WTC11 (cell line): ENCODE measurements around the gene IRAK4. TPM values are rescaled to one million over a fixed set of nuclear protein-coding genes. Genes with fewer than 3 reads are reported as not detected.

ENCODE experiments used
- ATAC-seq: fragments of 200-7000 bp; cut with Tn5 transposase; 2 replicates; pipeline ENCODE4 v1.10.0; 2021; ENCODE audit warnings: mild to moderate bottlenecking, moderate library complexity
- CTCF ChIA-PET: fragments of 300-600 bp; sonication (Branson Sonifier 250); formaldehyde crosslinking; loops from one replicate; lab custom pipeline; 2021; ENCODE audit warnings: antibody characterized with exemption; lab: Charles Lee
- POLR2A ChIA-PET: fragments of 350-600 bp; sonication (Branson Sonifier 250); formaldehyde crosslinking; loops from one replicate; lab custom pipeline; 2021; ENCODE audit warnings: antibody characterized with exemption; lab: Charles Lee
- DNase-seq: peaks from one replicate; pipeline ENCODE4 v3.0.0; 2021; ENCODE audit warnings: low spot score
- H3K27ac Mint-ChIP-seq: 2 replicates; pipeline ENCODE4 v1.8.0; 2021; ENCODE audit warnings: mixed read lengths
- H3K27me3 Mint-ChIP-seq: 2 replicates; pipeline ENCODE4 v1.8.0; 2021; ENCODE audit warnings: low read depth, mild to moderate bottlenecking, moderate library complexity, mixed read lengths
- H3K36me3 Mint-ChIP-seq: 2 replicates; pipeline ENCODE4 v1.8.0; 2021; ENCODE audit warnings: mixed read lengths
- H3K4me1 Mint-ChIP-seq: 2 replicates; pipeline ENCODE4 v1.8.0; 2022; ENCODE audit warnings: mixed read lengths
- H3K4me3 Mint-ChIP-seq: 2 replicates; pipeline ENCODE4 v1.8.0; 2021; ENCODE audit warnings: mild to moderate bottlenecking, moderate library complexity, mixed read lengths
- H3K9me3 Mint-ChIP-seq: 2 replicates; pipeline ENCODE4 v1.8.0; 2021; ENCODE audit warnings: mixed read lengths
- ARID4B ChIP-seq: sonication (generic); formaldehyde crosslinking; IDR thresholded peaks from 2 replicates; pipeline ENCODE4 v1.8.0; 2023; ENCODE audit warnings: missing genetic modification reagents, mild to moderate bottlenecking, borderline replicate concordance
- CBFB ChIP-seq: sonication (generic); formaldehyde crosslinking; IDR thresholded peaks from 2 replicates; pipeline ENCODE4 v1.8.1; 2022; ENCODE audit warnings: mild to moderate bottlenecking, low read depth, missing genetic modification reagents
- CREM ChIP-seq: sonication (generic); formaldehyde crosslinking; IDR thresholded peaks from 2 replicates; pipeline ENCODE4 v1.8.1; 2022; ENCODE audit warnings: mild to moderate bottlenecking, missing genetic modification reagents, moderate library complexity
- ERG ChIP-seq: fragments of 250-450 bp; sonication (Bioruptor Pico); IDR thresholded peaks from 2 replicates; pipeline ENCODE4 v1.8.0; 2021; ENCODE audit warnings: mild to moderate bottlenecking
- FOXJ3 ChIP-seq: sonication (generic); formaldehyde crosslinking; IDR thresholded peaks from 2 replicates; pipeline ENCODE4 v1.9.0; 2021; ENCODE audit warnings: missing genetic modification reagents, mild to moderate bottlenecking, borderline replicate concordance
- FOXP4 ChIP-seq: sonication (generic); formaldehyde crosslinking; IDR thresholded peaks from 2 replicates; pipeline ENCODE4 v1.8.0; 2022; ENCODE audit warnings: mild to moderate bottlenecking, missing genetic modification reagents
- GRHL2 ChIP-seq: fragments of 250-450 bp; sonication (Bioruptor Pico); IDR thresholded peaks from 2 replicates; pipeline ENCODE4 v1.8.0; 2022; ENCODE audit warnings: mild to moderate bottlenecking, moderate library complexity; ENCODE audit not compliant: insufficient replicate concordance, severe bottlenecking
- GTF2I ChIP-seq: fragments of 250-450 bp; sonication (Bioruptor Pico); conservative IDR thresholded peaks from 2 replicates; pipeline ENCODE4 v1.4.0; 2021; ENCODE audit warnings: mild to moderate bottlenecking
- HMGA2 ChIP-seq: fragments of 250-450 bp; sonication (Bioruptor Pico); IDR thresholded peaks from 2 replicates; pipeline ENCODE4 v1.4.0; 2021; ENCODE audit warnings: mild to moderate bottlenecking, moderate library complexity
- IRF1 ChIP-seq: sonication (generic); formaldehyde crosslinking; IDR thresholded peaks from 2 replicates; pipeline ENCODE4 v1.8.0; 2023; ENCODE audit warnings: missing genetic modification reagents
- MAX ChIP-seq: sonication (generic); formaldehyde crosslinking; IDR thresholded peaks from 2 replicates; pipeline ENCODE4 v1.8.0; 2022; ENCODE audit warnings: mild to moderate bottlenecking, missing genetic modification reagents
- NR1H2 ChIP-seq: sonication (generic); formaldehyde crosslinking; IDR thresholded peaks from 2 replicates; pipeline ENCODE4 v1.9.0; 2021; ENCODE audit warnings: mild to moderate bottlenecking, moderate library complexity, missing genetic modification reagents
- RELA ChIP-seq: sonication (generic); formaldehyde crosslinking; IDR thresholded peaks from 2 replicates; pipeline ENCODE4 v1.8.1; 2022; ENCODE audit warnings: missing genetic modification reagents, mild to moderate bottlenecking, borderline replicate concordance
- RORB ChIP-seq: fragments of 250-450 bp; sonication (Bioruptor Pico); IDR thresholded peaks from 2 replicates; pipeline ENCODE4 v1.9.0; 2021; ENCODE audit warnings: mild to moderate bottlenecking
- SMAD4 ChIP-seq: sonication (generic); formaldehyde crosslinking; IDR thresholded peaks from 2 replicates; pipeline ENCODE4 v1.8.0; 2022; ENCODE audit warnings: mild to moderate bottlenecking, missing genetic modification reagents
- SOX15 ChIP-seq: fragments of 250-450 bp; sonication (Bioruptor Pico); IDR thresholded peaks from 2 replicates; pipeline ENCODE4 v1.9.0; 2021; ENCODE audit warnings: mild to moderate bottlenecking
- ZBTB21 ChIP-seq: sonication (generic); formaldehyde crosslinking; IDR thresholded peaks from 2 replicates; pipeline ENCODE4 v1.8.1; 2023; ENCODE audit warnings: mild to moderate bottlenecking, missing genetic modification reagents, borderline replicate concordance
- ZMAT4 ChIP-seq: fragments of 250-450 bp; sonication (Bioruptor Pico); IDR thresholded peaks from 2 replicates; pipeline ENCODE4 v1.9.0; 2021; ENCODE audit warnings: mild to moderate bottlenecking
- ZNF232 ChIP-seq: sonication (generic); formaldehyde crosslinking; IDR thresholded peaks from 2 replicates; pipeline ENCODE4 v1.8.0; 2022; ENCODE audit warnings: mild to moderate bottlenecking, missing genetic modification reagents
- ZNF317 ChIP-seq: sonication (generic); formaldehyde crosslinking; IDR thresholded peaks from 2 replicates; pipeline ENCODE4 v1.8.1; 2023; ENCODE audit warnings: low read depth, mild to moderate bottlenecking, moderate library complexity, missing genetic modification reagents, borderline replicate concordance
- ZNF396 ChIP-seq: fragments of 250-450 bp; sonication (Bioruptor Pico); IDR thresholded peaks from 2 replicates; pipeline ENCODE4 v1.8.0; 2021; ENCODE audit warnings: mild to moderate bottlenecking, moderate library complexity, borderline replicate concordance
- ZSCAN18 ChIP-seq: fragments of 250-450 bp; sonication (Bioruptor Pico); IDR thresholded peaks from 2 replicates; pipeline ENCODE4 v2.1.2; 2022; ENCODE audit warnings: mild to moderate bottlenecking, moderate library complexity
- total RNA-seq: library from RNA; stranded (reverse); gene quantifications from 3 replicates; pipeline ENCODE4 v1.2.3, GENCODE V29; 2021

Gene IRAK4
- total RNA-seq, 1 experiment from 2014 or later: 6.5 TPM

GRCh38 chr12:43761500-43761899, 2.7 kb downstream of the IRAK4 start (continued):
- no peak for TF ChIP-seq ERG (CRISPR knock-in tag)

- ChIA-PET POLR2A (interaction anchor here (1.5 kb wide), 1 partner anchor 43 kb away, joined by 5 read pairs; the partner anchor contains the start of gene TWF1), CTCF (interaction anchor here (0.6 kb wide), 1 partner anchor 119 kb away, joined by 3 read pairs; no protein-coding TSS in a partner anchor)
- H3K27me3 Mint-ChIP-seq: no peaks in the 10 kb centered on the region
- no peak overlapping the region for H3K4me3 Mint-ChIP-seq
- H3K9me3 Mint-ChIP-seq: no peaks in the 10 kb centered on the region
- H3K4me1 Mint-ChIP-seq: peaks cover 52% of the 10 kb centered on the region
- peak; percentile 18 for ATAC-seq
- no peaks in the 10 kb centered on the region for H3K36me3 Mint-ChIP-seq
- no peak for DNase-seq
- TF ChIP-seq FOXP4 (no peak), ZNF232 (no peak), ZNF317 (CRISPR knock-in tag) (no peak), FOXJ3 (CRISPR knock-in tag) (no peak), CBFB (CRISPR knock-in tag) (no peak), ZSCAN18 (CRISPR knock-in tag) (no peak), IRF1 (CRISPR knock-in tag) (no peak), RELA (CRISPR knock-in tag) (no peak), GTF2I (no peak), ZBTB21 (no peak), SOX15 (CRISPR knock-in tag) (no peak), GRHL2 (CRISPR knock-in tag) (no peak), ZMAT4 (CRISPR knock-in tag) (no peak), SMAD4 (CRISPR knock-in tag) (no peak)
- TF ChIP-seq, all 79 proteins: peak for 0
- peak overlapping the region; percentile 94 for H3K27ac Mint-ChIP-seq
Observed at GRCh38 chr12:43762596-43762995, 3.8 kb downstream of the IRAK4 start.

- Mint-ChIP-seq H3K9me3 (no peaks in the 10 kb centered on the region), H3K4me3 (no peak overlapping the region), H3K4me1 (peaks cover 45% of the 10 kb centered on the region), H3K36me3 (no peaks in the 10 kb centered on the region), H3K27me3 (no peaks in the 10 kb centered on the region), H3K27ac (peak overlapping the region; percentile 78; the same call in 1 of the 2 replicates)
- ATAC-seq (no peak), DNase-seq (no peak)
- ChIA-PET POLR2A (no interaction called here), CTCF (no interaction called here)
- no peak for TF ChIP-seq NR1H2 (CRISPR knock-in tag)
- TF ChIP-seq RORB (CRISPR knock-in tag): no peak
- TF ChIP-seq HMGA2 (CRISPR knock-in tag): no peak
- no peak for TF ChIP-seq ARID4B (CRISPR knock-in tag)
- TF ChIP-seq CREM (CRISPR knock-in tag): no peak
- TF ChIP-seq ZNF396 (CRISPR knock-in tag): no peak
- TF ChIP-seq MAX (CRISPR knock-in tag): no peak
- no peak for TF ChIP-seq FOXP4
Observed at GRCh38 chr12:43763769-43764168, 5.0 kb downstream of the IRAK4 start.
